GM21529 (cell line): ENCODE measurements around the gene MOB3B.

Experiments used
- ATAC-seq: cut with Tn5 transposase; IDR thresholded peaks from one replicate; pipeline ENCODE4 v1.9.1; 2021; ENCODE audit not compliant: unreplicated experiment

MOB3B gene

GRCh38 chr9:27394154-27394825, 135.3 kb downstream of the MOB3B start:
- ATAC-seq, result no peak

- no peak for ATAC-seq
Observed at GRCh38 chr9:27393054-27393846, 136.4 kb downstream of the MOB3B start.

GRCh38 chr9:27392451-27392850, 137.2 kb downstream of the MOB3B start:
- ATAC-seq, result no peak

GRCh38 chr9:27391040-27391895, 138.3 kb downstream of the MOB3B start:
- ATAC-seq, result no peak

GRCh38 chr9:27388150-27388549, 141.5 kb downstream of the MOB3B start:
- ATAC-seq, result no peak

- no peak for ATAC-seq
Observed at GRCh38 chr9:27387722-27388121, 141.9 kb downstream of the MOB3B start.

GRCh38 chr9:27386571-27387091, 143.0 kb downstream of the MOB3B start:
- no peak for ATAC-seq

- ATAC-seq, result no peak
Observed at GRCh38 chr9:27385606-27386322, 143.8 kb downstream of the MOB3B start.

- ATAC-seq, result no peak
Observed at GRCh38 chr9:27384262-27385014, 145.2 kb downstream of the MOB3B start.

GRCh38 chr9:27383524-27383923, 146.1 kb downstream of the MOB3B start:
- ATAC-seq, result no peak

GRCh38 chr9:27382975-27383374, 146.6 kb downstream of the MOB3B start:
- no peak for ATAC-seq

- no peak for ATAC-seq
Observed at GRCh38 chr9:27382308-27382707, 147.3 kb downstream of the MOB3B start.

- no peak for ATAC-seq
Observed at GRCh38 chr9:27379311-27380251, 150.0 kb downstream of the MOB3B start.

- ATAC-seq, result peak; percentile 82
Observed at GRCh38 chr9:27377811-27378456, 151.7 kb downstream of the MOB3B start.

- ATAC-seq, result peak; percentile 39
Observed at GRCh38 chr9:27377147-27377807, 152.3 kb downstream of the MOB3B start.

GRCh38 chr9:27373851-27374250, 155.8 kb downstream of the MOB3B start:
- no peak for ATAC-seq

- no peak for ATAC-seq
Observed at GRCh38 chr9:27372615-27373014, 157.0 kb downstream of the MOB3B start.

- ATAC-seq, result no peak
Observed at GRCh38 chr9:27371382-27371781, 158.2 kb downstream of the MOB3B start.
